Transverse colon (tissue), 4 donors: ENCODE data around the gene TNFRSF17.
"Not testable (repeated sequence)": the region's sequence is repeated elsewhere in the genome, so short reads cannot be mapped to it uniquely, and the experiment has no call there.

Experiments used
- CTCF ChIP-seq, 5 experiments: fragments of 200-600 bp in 3 of 5; fragments of 450-650 bp in 2 of 5; sonication (generic) in 3 of 5; IDR thresholded peaks; 1 replicate in 2 of 5; 2 replicates in 3 of 5; pipeline ENCODE4 v1.5.1; 2016 to 2017; ENCODE audit warnings: antibody characterized with exemption in 5 of 5, inconsistent platforms in 3 of 5, mild to moderate bottlenecking in 2 of 5, moderate library complexity in 1 of 5
- EP300 ChIP-seq: sonication (generic); formaldehyde crosslinking; IDR thresholded peaks from one replicate; pipeline ENCODE4 v1.6.1; 2017; ENCODE audit warnings: antibody characterized with exemption, low read depth
- POLR2A ChIP-seq: fragments of 450-650 bp; IDR thresholded peaks from one replicate; pipeline ENCODE4 v1.6.1; 2016; ENCODE audit warnings: antibody characterized with exemption, mild to moderate bottlenecking, moderate library complexity
- POLR2AphosphoS5 ChIP-seq, 3 donors: sonication (generic); formaldehyde crosslinking; IDR thresholded peaks; one replicate each; pipeline ENCODE4 v1.6.1; 2016; ENCODE audit warnings: antibody characterized with exemption in 3 of 3

- not testable (repeated sequence) for TF ChIP-seq CTCF (IDR thresholded peaks at IDR 0.05); POLR2AphosphoS5 (IDR thresholded peaks at IDR 0.05); POLR2A; EP300
Measured at GRCh38 chr16:11962457-11962856, 2.6 kb upstream of the TNFRSF17 start.
